ENCODE data around the gene CYP4F11.
A peak's percentile ranks its signal among the peaks of the same experiment; 100 is the strongest.
"Not testable (repeated sequence)": the region's sequence is repeated elsewhere in the genome, so short reads cannot be mapped to it uniquely, and the experiment has no call there.

The CYP4F11 gene

DNA sequence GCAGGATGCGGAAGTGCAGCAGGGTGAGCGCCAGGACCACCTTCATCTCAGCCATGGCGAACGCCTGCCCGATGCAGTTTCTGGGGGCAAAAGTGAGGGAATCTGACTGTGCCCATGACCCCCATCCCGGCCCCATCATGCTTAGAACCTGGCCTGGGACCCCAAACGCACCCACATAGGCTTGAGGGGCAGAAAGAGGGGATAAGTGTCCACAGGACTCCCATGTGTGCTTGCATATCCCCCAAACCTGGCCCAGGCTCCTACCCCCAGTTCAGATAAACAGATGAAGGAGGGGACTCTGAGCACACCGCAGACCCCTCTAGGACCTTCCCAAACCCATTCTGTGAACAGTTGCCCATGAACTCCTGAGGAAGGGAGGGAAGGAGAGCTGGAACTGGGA, 20.5 kb downstream of the CYP4F11 start:
- Histone ChIP-seq H3K9me3 (no peaks in the 10 kb centered on the region), H3K36me3 (no peaks in the 10 kb centered on the region), H3K27ac (no peak overlapping the region), H3K4me1 (ENCODE audit: control insufficient read depth in 1 of 2, insufficient read depth in 1 of 2, low read depth in 1 of 2, low read length in 1 of 2) (peaks cover 12 to 13% of the 10 kb centered on the region in 2 experiments), H3K4me3 (ENCODE audit: low read depth in 1 of 2, low read length in 1 of 2) (no peak overlapping the region), H3K27me3 (peaks cover 6% of the 10 kb centered on the region)
- TF ChIP-seq, protein P1, sequence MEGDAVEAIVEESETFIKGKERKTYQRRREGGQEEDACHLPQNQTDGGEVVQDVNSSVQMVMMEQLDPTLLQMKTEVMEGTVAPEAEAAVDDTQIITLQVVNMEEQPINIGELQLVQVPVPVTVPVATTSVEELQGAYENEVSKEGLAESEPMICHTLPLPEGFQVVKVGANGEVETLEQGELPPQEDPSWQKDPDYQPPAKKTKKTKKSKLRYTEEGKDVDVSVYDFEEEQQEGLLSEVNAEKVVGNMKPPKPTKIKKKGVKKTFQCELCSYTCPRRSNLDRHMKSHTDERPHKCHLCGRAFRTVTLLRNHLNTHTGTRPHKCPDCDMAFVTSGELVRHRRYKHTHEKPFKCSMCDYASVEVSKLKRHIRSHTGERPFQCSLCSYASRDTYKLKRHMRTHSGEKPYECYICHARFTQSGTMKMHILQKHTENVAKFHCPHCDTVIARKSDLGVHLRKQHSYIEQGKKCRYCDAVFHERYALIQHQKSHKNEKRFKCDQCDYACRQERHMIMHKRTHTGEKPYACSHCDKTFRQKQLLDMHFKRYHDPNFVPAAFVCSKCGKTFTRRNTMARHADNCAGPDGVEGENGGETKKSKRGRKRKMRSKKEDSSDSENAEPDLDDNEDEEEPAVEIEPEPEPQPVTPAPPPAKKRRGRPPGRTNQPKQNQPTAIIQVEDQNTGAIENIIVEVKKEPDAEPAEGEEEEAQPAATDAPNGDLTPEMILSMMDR (IDR thresholded peaks at IDR 0.05): no peak

DNA sequence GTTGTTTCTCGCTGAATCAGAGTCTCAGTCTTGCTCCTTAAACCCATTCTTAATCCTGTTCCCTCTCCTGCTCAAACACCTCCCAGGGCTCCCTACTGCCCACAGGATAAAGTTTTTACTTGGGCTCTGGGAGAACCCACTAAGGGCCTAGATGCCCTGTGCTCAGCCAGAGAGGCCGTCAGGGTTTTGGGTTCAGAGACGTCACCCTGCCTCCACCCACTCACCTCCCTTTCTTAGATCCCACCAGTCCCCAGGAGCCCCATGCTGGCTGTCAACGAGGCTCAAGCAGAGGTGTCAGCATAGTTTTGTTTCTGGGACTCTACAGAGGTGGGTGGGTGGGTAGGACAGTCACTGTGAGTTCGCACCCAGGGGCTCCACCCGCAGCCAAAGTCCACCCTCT, 20.9 kb downstream of the CYP4F11 start:
- Histone ChIP-seq H3K36me3 (no peaks in the 10 kb centered on the region), H3K27ac (no peak overlapping the region), H3K27me3 (peaks cover 6% of the 10 kb centered on the region), H3K4me3 (ENCODE audit: low read depth in 1 of 2, low read length in 1 of 2) (no peak overlapping the region), H3K9me3 (no peaks in the 10 kb centered on the region), H3K4me1 (ENCODE audit: control insufficient read depth in 1 of 2, insufficient read depth in 1 of 2, low read depth in 1 of 2, low read length in 1 of 2) (peaks cover 12 to 13% of the 10 kb centered on the region in 2 experiments)
- TF ChIP-seq, protein P1 (IDR thresholded peaks at IDR 0.05): no peak

DNA sequence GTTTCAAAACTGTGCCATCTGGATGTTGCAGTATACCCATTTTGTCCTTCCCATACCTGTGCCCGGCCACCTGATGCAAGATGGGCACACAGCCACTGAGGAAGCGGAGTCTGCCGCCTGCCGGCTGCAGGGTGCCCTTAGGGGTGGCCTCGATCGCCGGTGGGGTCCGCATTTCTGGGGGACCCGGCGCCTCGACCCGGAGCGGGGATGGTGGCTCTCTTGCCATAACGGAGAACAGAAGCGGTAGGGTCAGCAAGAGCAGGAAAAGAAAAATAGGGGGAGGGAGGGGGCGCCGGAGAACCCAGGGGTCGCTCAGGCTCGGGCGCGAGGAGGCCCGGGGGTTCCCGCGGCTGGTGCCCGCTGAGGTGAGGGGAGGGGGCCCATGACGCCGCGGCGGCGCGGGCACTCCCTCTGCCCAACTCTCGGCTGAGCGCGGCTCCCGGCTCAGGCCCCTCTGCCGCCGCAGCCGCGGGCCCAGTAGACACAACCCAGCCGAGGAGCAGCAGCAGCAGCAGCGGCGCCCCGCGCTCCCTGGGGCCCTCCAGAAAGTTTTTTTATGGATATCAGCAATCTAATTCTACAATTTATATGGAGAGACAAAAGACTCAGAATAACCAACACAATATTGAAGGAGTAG, 22.6 kb downstream of the CYP4F11 start:
- peak overlapping the region in 1 of 2 experiments; percentile 38 for H3K4me3 ChIP-seq (ENCODE audit: low read depth in 1 of 2, low read length in 1 of 2)
- H3K4me1 ChIP-seq (ENCODE audit: control insufficient read depth in 1 of 2, insufficient read depth in 1 of 2, low read depth in 1 of 2, low read length in 1 of 2): peaks cover 12 to 13% of the 10 kb centered on the region in 2 experiments
- H3K9me3 ChIP-seq: no peaks in the 10 kb centered on the region
- TF ChIP-seq, protein P1 (IDR thresholded peaks at IDR 0.05): no peak
- H3K36me3 ChIP-seq: no peaks in the 10 kb centered on the region
- H3K27ac ChIP-seq: no peak overlapping the region
- H3K27me3 ChIP-seq: peaks cover 6% of the 10 kb centered on the region

DNA sequence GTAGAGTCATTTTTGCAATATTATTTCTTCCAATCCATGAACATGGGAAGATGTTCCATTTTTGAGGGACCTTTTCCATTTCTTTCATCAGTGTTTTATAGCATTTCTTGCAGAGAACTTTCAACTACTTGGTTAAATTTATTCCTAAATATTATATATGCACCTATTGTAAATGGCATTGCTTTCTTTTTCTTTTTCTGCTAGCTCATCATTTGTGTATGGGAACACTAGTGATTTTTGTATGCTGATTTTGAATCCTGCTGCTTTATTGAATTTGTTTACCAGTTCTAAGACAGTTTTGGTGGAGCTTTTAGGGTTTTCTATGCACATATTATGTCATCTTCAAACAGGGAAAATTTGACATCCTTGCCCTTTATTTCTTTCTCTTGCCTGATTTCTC, 29.3 kb downstream of the CYP4F11 start:
- Histone ChIP-seq H3K36me3 (no peaks in the 10 kb centered on the region), H3K27me3 (peaks cover under 1% of the 10 kb centered on the region), H3K4me3 (ENCODE audit: low read depth in 1 of 2, low read length in 1 of 2) (no peak overlapping the region), H3K27ac (no peak overlapping the region), H3K4me1 (ENCODE audit: control insufficient read depth in 1 of 2, insufficient read depth in 1 of 2, low read depth in 1 of 2, low read length in 1 of 2) (peaks cover 0 to 5% of the 10 kb centered on the region in 2 experiments), H3K9me3 (no peaks in the 10 kb centered on the region)
- TF ChIP-seq, protein P1 (IDR thresholded peaks at IDR 0.05): no peak

DNA sequence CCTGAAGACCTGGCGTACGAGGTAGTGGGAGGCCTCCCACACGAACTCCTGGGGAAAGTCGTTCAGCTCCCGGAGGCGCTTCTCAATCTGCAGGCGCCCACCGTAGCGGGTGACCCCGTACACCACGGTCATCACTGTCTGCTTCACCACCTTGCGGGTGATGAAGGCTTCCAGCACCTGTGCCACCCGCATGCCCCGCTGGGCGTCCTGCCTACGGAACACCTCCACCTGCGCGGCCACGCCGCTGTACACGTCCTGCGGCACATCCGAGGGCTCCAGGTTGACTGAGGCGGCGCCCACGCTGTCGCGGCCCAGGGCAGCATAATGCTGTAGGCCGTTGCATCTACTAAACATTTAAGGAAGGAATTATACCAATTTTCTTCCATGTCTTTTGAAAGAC, 31.4 kb downstream of the CYP4F11 start:
- H3K9me3 ChIP-seq; H3K27ac ChIP-seq; H3K36me3 ChIP-seq; H3K4me3 ChIP-seq (ENCODE audit: low read depth in 1 of 2, low read length in 1 of 2); H3K4me1 ChIP-seq (ENCODE audit: control insufficient read depth in 1 of 2, insufficient read depth in 1 of 2, low read depth in 1 of 2, low read length in 1 of 2); H3K27me3 ChIP-seq: not testable (repeated sequence)

DNA sequence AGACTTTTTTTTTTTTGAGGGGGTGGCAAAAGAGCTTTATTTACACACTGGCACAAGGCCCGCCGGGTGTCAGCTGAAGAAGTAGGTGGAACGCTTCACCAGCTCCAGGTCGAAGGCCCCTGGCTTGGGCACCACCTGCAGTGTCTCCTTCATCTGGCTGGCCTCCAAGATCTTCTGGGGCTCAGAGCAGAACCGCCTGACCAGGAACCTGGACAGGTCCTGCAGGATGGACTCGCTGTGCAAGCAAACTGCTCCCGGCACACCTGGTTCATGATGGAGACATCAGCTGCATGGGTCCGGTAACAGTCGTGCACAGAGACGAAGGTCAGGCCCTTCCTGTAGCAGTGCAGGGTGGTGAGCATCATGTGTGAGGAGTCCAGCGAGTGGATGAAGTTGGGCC, 32.1 kb downstream of the CYP4F11 start:
- Histone ChIP-seq H3K27me3 (peaks cover 8% of the 10 kb centered on the region), H3K27ac (no peak overlapping the region), H3K9me3 (no peaks in the 10 kb centered on the region), H3K4me1 (ENCODE audit: control insufficient read depth in 1 of 2, insufficient read depth in 1 of 2, low read depth in 1 of 2, low read length in 1 of 2) (peaks cover 5% of the 10 kb centered on the region in 2 experiments), H3K4me3 (ENCODE audit: low read depth in 1 of 2, low read length in 1 of 2) (no peak overlapping the region), H3K36me3 (no peaks in the 10 kb centered on the region)
- TF ChIP-seq, protein P1 (IDR thresholded peaks at IDR 0.05): no peak

All from neutrophil (primary cell).